IgD-negative memory B cell (primary cell): Measurements from ENCODE around the gene KLHDC7B. TPM values are rescaled to one million over a fixed set of nuclear protein-coding genes. Genes with fewer than 3 reads are reported as not detected.

Experiments used
- H3K27ac Mint-ChIP-seq, 3 donors: one replicate each; pipeline ENCODE4 v1.8.0; 2020 to 2022; ENCODE audit warnings: mild to moderate bottlenecking in 3 of 3, mixed read lengths in 3 of 3, moderate library complexity in 1 of 3
- H3K27me3 Mint-ChIP-seq: one replicate; pipeline ENCODE4 v1.8.0; 2021; ENCODE audit warnings: mixed read lengths
- H3K36me3 Mint-ChIP-seq: one replicate; pipeline ENCODE4 v1.8.0; 2020; ENCODE audit warnings: mild to moderate bottlenecking, mixed read lengths
- H3K4me1 Mint-ChIP-seq, 3 donors: one replicate each; pipeline ENCODE4 v1.8.0; 2020 to 2022; ENCODE audit warnings: mixed read lengths in 3 of 3, mild to moderate bottlenecking in 1 of 3
- H3K4me3 Mint-ChIP-seq, 4 donors: one replicate each; pipeline ENCODE4 v1.8.0; 2020 to 2022; ENCODE audit warnings: mild to moderate bottlenecking in 4 of 4, mixed read lengths in 4 of 4, moderate library complexity in 3 of 4
- H3K9me3 Mint-ChIP-seq, 3 donors: one replicate each; pipeline ENCODE4 v1.8.0; 2020 to 2021; ENCODE audit warnings: mixed read lengths in 3 of 3, mild to moderate bottlenecking in 1 of 3
- polyA plus RNA-seq: library from polyadenylated mRNA; unstranded; fragments of 300-500 nt; fragmentation: Illumina TruSeq; gene quantifications from one replicate; pipeline ENCODE4 v1.2.3, GENCODE V29; 2021

Gene KLHDC7B
- polyA plus RNA-seq, 1 donor from 2014 or later: 4.7 TPM

- H3K4me3 Mint-ChIP-seq: peak overlapping the region; percentile 85 to 95 (median 93)
- no peaks in the 10 kb centered on the region for H3K9me3 Mint-ChIP-seq
- H3K36me3 Mint-ChIP-seq: peaks cover 6% of the 10 kb centered on the region
- peak overlapping the region in 2 of 3 donors; percentile 35 to 88 for H3K27ac Mint-ChIP-seq
- H3K27me3 Mint-ChIP-seq: peaks cover 4% of the 10 kb centered on the region
- H3K4me1 Mint-ChIP-seq: peaks cover 0 to 8% (median 2%) of the 10 kb centered on the region in 3 donors
These were observed 17.9 kb downstream of the KLHDC7B start for GRCh38 chr22:50563413-50564160.

GRCh38 chr22:50564289-50564688, 18.6 kb downstream of the KLHDC7B start:
- H3K9me3 Mint-ChIP-seq: no peaks in the 10 kb centered on the region
- peaks cover 4% of the 10 kb centered on the region for H3K27me3 Mint-ChIP-seq
- H3K27ac Mint-ChIP-seq: no peak overlapping the region
- H3K4me1 Mint-ChIP-seq: peaks cover 0 to 8% (median 2%) of the 10 kb centered on the region in 3 donors
- H3K4me3 Mint-ChIP-seq: peak overlapping the region in 1 of 4 donors; percentile 85
- peaks cover 6% of the 10 kb centered on the region for H3K36me3 Mint-ChIP-seq

GRCh38 chr22:50567721-50568252, 22.1 kb downstream of the KLHDC7B start:
- no peak overlapping the region for H3K27ac Mint-ChIP-seq
- no peak overlapping the region for H3K4me3 Mint-ChIP-seq
- H3K4me1 Mint-ChIP-seq: peaks cover 0 to 10% (median 4%) of the 10 kb centered on the region in 3 donors
- no peaks in the 10 kb centered on the region for H3K9me3 Mint-ChIP-seq
- peaks cover 4% of the 10 kb centered on the region for H3K27me3 Mint-ChIP-seq
- peaks cover 11% of the 10 kb centered on the region for H3K36me3 Mint-ChIP-seq

- Mint-ChIP-seq H3K4me1 (peaks cover 0 to 2% (median 1%) of the 10 kb centered on the region in 3 donors), H3K27ac (no peak overlapping the region), H3K36me3 (peaks cover 11% of the 10 kb centered on the region), H3K9me3 (no peaks in the 10 kb centered on the region), H3K27me3 (peaks cover 2% of the 10 kb centered on the region), H3K4me3 (no peak overlapping the region)
These were observed 22.9 kb downstream of the KLHDC7B start for GRCh38 chr22:50568626-50569025.

- Mint-ChIP-seq H3K27ac (no peak overlapping the region), H3K36me3 (peaks cover 11% of the 10 kb centered on the region), H3K4me3 (no peak overlapping the region), H3K4me1 (peaks cover 0 to 2% (median 1%) of the 10 kb centered on the region in 3 donors), H3K27me3 (peaks cover 2% of the 10 kb centered on the region), H3K9me3 (no peaks in the 10 kb centered on the region)
These were observed 23.4 kb downstream of the KLHDC7B start for GRCh38 chr22:50569041-50569459.

- Mint-ChIP-seq H3K4me3 (peak overlapping the region in 1 of 4 donors; percentile 17), H3K36me3 (peaks cover 11% of the 10 kb centered on the region), H3K4me1 (peaks cover 0 to 2% (median 1%) of the 10 kb centered on the region in 3 donors), H3K27me3 (peaks cover 2% of the 10 kb centered on the region), H3K27ac (peak overlapping the region in 1 of 3 donors; percentile 47), H3K9me3 (no peaks in the 10 kb centered on the region)
These were observed 24.3 kb downstream of the KLHDC7B start for GRCh38 chr22:50569896-50570535.

GRCh38 chr22:50570861-50571260, 25.2 kb downstream of the KLHDC7B start:
- Mint-ChIP-seq H3K27ac (no peak overlapping the region), H3K4me3 (no peak overlapping the region), H3K9me3 (no peaks in the 10 kb centered on the region), H3K36me3 (peaks cover 11% of the 10 kb centered on the region), H3K27me3 (peaks cover 2% of the 10 kb centered on the region), H3K4me1 (peaks cover 0 to 2% (median 1%) of the 10 kb centered on the region in 3 donors)

GRCh38 chr22:50571264-50572175, 25.8 kb downstream of the KLHDC7B start:
- Mint-ChIP-seq H3K4me1 (peaks cover 0 to 2% (median 1%) of the 10 kb centered on the region in 3 donors), H3K9me3 (no peaks in the 10 kb centered on the region), H3K27me3 (peaks cover 2% of the 10 kb centered on the region), H3K36me3 (peaks cover 10% of the 10 kb centered on the region), H3K4me3 (no peak overlapping the region), H3K27ac (no peak overlapping the region)

GRCh38 chr22:50572965-50573364, 27.3 kb downstream of the KLHDC7B start:
- H3K27ac Mint-ChIP-seq: no peak overlapping the region
- peaks cover 6% of the 10 kb centered on the region for H3K36me3 Mint-ChIP-seq
- H3K4me1 Mint-ChIP-seq: peaks cover 0 to 4% (median 1%) of the 10 kb centered on the region in 3 donors
- H3K4me3 Mint-ChIP-seq: no peak overlapping the region
- peaks cover 2% of the 10 kb centered on the region for H3K27me3 Mint-ChIP-seq
- H3K9me3 Mint-ChIP-seq: no peaks in the 10 kb centered on the region

- Mint-ChIP-seq H3K27ac (peak overlapping the region in 1 of 3 donors; percentile 53), H3K9me3 (no peaks in the 10 kb centered on the region), H3K36me3 (peaks cover 6% of the 10 kb centered on the region), H3K4me1 (peaks cover 0 to 4% (median 1%) of the 10 kb centered on the region in 3 donors), H3K4me3 (no peak overlapping the region), H3K27me3 (peaks cover 2% of the 10 kb centered on the region)
These were observed 28.0 kb downstream of the KLHDC7B start for GRCh38 chr22:50573491-50574382.

GRCh38 chr22:50574383-50574755, 28.7 kb downstream of the KLHDC7B start:
- H3K9me3 Mint-ChIP-seq: no peaks in the 10 kb centered on the region
- peaks cover 0 to 3% (median 1%) of the 10 kb centered on the region in 3 donors for H3K4me1 Mint-ChIP-seq
- no peak overlapping the region for H3K27ac Mint-ChIP-seq
- H3K4me3 Mint-ChIP-seq: no peak overlapping the region
- peaks cover 2% of the 10 kb centered on the region for H3K27me3 Mint-ChIP-seq
- peaks cover 5% of the 10 kb centered on the region for H3K36me3 Mint-ChIP-seq

- H3K27me3 Mint-ChIP-seq: peaks cover under 1% of the 10 kb centered on the region
- H3K36me3 Mint-ChIP-seq: peaks cover 4% of the 10 kb centered on the region
- H3K27ac Mint-ChIP-seq: no peak overlapping the region
- H3K9me3 Mint-ChIP-seq: no peaks in the 10 kb centered on the region
- H3K4me3 Mint-ChIP-seq: no peak overlapping the region
- H3K4me1 Mint-ChIP-seq: peaks cover 0 to 3% (median 2%) of the 10 kb centered on the region in 3 donors
These were observed 29.8 kb downstream of the KLHDC7B start for GRCh38 chr22:50575426-50575941.

- H3K36me3 Mint-ChIP-seq: peaks cover 4% of the 10 kb centered on the region
- H3K4me1 Mint-ChIP-seq: peaks cover 0 to 4% (median 3%) of the 10 kb centered on the region in 3 donors
- H3K4me3 Mint-ChIP-seq: no peak overlapping the region
- no peaks in the 10 kb centered on the region for H3K9me3 Mint-ChIP-seq
- H3K27me3 Mint-ChIP-seq: no peaks in the 10 kb centered on the region
- H3K27ac Mint-ChIP-seq: peak overlapping the region in 1 of 3 donors; percentile 39
These were observed 30.4 kb downstream of the KLHDC7B start for GRCh38 chr22:50576070-50576469.
